GM19324 (cell line): ENCODE data around the gene PLA2G12A.
A peak's percentile ranks its signal among the peaks of the same experiment; 100 is the strongest.

ENCODE experiments used
- ATAC-seq: cut with Tn5 transposase; IDR thresholded peaks from one replicate; pipeline ENCODE4 v1.9.1; 2021; ENCODE audit warnings: mild to moderate bottlenecking, moderate library complexity; ENCODE audit not compliant: unreplicated experiment, low FRiP score

PLA2G12A gene

GRCh38 chr4:109729718-109730618 lies at the start of gene PLA2G12A:
PLA2G12A (minus strand) TSS chr4:109730070; CDS start chr4:109729809, 261 bp downstream.
- peak; percentile 93 for ATAC-seq

- no peak for ATAC-seq
Observed at GRCh38 chr4:109764789-109765402, 35.0 kb upstream of the PLA2G12A start.

- ATAC-seq: no peak
Observed at GRCh38 chr4:109764376-109764775, 34.5 kb upstream of the PLA2G12A start.

- ATAC-seq: no peak
Observed at GRCh38 chr4:109760682-109761081, 30.8 kb upstream of the PLA2G12A start.

GRCh38 chr4:109755656-109756055 lies 25.8 kb upstream of the PLA2G12A start:
- ATAC-seq: no peak

GRCh38 chr4:109754093-109754857 lies 24.4 kb upstream of the PLA2G12A start:
- no peak for ATAC-seq

GRCh38 chr4:109752525-109752924 lies 22.7 kb upstream of the PLA2G12A start:
- no peak for ATAC-seq

- ATAC-seq: no peak
Observed at GRCh38 chr4:109751852-109752251, 22.0 kb upstream of the PLA2G12A start.

- no peak for ATAC-seq
Observed at GRCh38 chr4:109750652-109751244, 20.9 kb upstream of the PLA2G12A start.

GRCh38 chr4:109749388-109750082 lies 19.7 kb upstream of the PLA2G12A start:
- ATAC-seq: no peak

GRCh38 chr4:109748114-109748513 lies 18.2 kb upstream of the PLA2G12A start:
- ATAC-seq: no peak

GRCh38 chr4:109746728-109747127 lies 16.9 kb upstream of the PLA2G12A start:
- ATAC-seq: no peak

GRCh38 chr4:109745830-109746229 lies 16.0 kb upstream of the PLA2G12A start:
- ATAC-seq: no peak

GRCh38 chr4:109739547-109739946 lies 9.7 kb upstream of the PLA2G12A start:
- ATAC-seq: no peak

GRCh38 chr4:109738104-109738872 lies 8.4 kb upstream of the PLA2G12A start:
- ATAC-seq: no peak

GRCh38 chr4:109735566-109736365 lies 5.9 kb upstream of the PLA2G12A start:
- no peak for ATAC-seq

GRCh38 chr4:109733728-109734127 lies 3.9 kb upstream of the PLA2G12A start:
- no peak for ATAC-seq
